Keratinocyte (primary cell): Measurements from ENCODE around the gene POU6F2.

Experiments
- CTCF ChIP-seq, 3 experiments: IDR thresholded peaks in 1 of 3; conservative IDR thresholded peaks in 1 of 3; optimal IDR thresholded peaks in 1 of 3; 2 replicates in 2 of 3; 3 replicates in 1 of 3; pipeline versions ENCODE3 to v1.5.1; 2011; ENCODE audit warnings: low read length in 3 of 3, mild to moderate bottlenecking in 3 of 3, moderate library complexity in 2 of 3, control low read depth in 1 of 3, inconsistent platforms in 1 of 3; ENCODE audit not compliant: insufficient read depth in 2 of 3; ENCODE audit errors: extremely low read depth in 1 of 3
- EZH2 ChIP-seq: IDR thresholded peaks from one replicate; pipeline ENCODE4 v1.6.1; 2012; ENCODE audit warnings: inconsistent platforms, mild to moderate bottlenecking, low read length, moderate library complexity

GRCh38 chr7:39375047-39375873 is 397.6 kb downstream of the POU6F2 start:
- TF ChIP-seq CTCF (optimal IDR thresholded peaks at IDR 0.05 in 1 of 3, IDR thresholded peaks at IDR 0.05 in 1 of 3, conservative IDR thresholded peaks at IDR 0.05 in 1 of 3; ENCODE audit: extremely low read depth in 1 of 3, insufficient read depth in 2 of 3, low read length in 3 of 3) (no peak), EZH2 (no peak)
